HEK293 (cell line): ENCODE measurements around the gene CDT1.
A peak's percentile ranks its signal among the peaks of the same experiment; 100 is the strongest.

Source experiments
- BCL11A ChIP-seq: fragments of 450-650 bp; formaldehyde crosslinking; IDR thresholded peaks from 2 replicates; pipeline ENCODE4 v1.5.1; 2016; ENCODE audit warnings: low read depth, missing biosample characterization, missing genetic modification characterization
- GLI2 ChIP-seq: fragments of 450-650 bp; formaldehyde crosslinking; IDR thresholded peaks from 2 replicates; pipeline ENCODE4; 2017; ENCODE audit warnings: missing biosample characterization, missing genetic modification characterization, low read depth, borderline replicate concordance
- KLF10 ChIP-seq: fragments of 450-650 bp; IDR thresholded peaks from 2 replicates; pipeline ENCODE4 v1.5.1; 2018; ENCODE audit warnings: missing biosample characterization, mild to moderate bottlenecking, missing genetic modification characterization
- OSR2 ChIP-seq: fragments of 450-650 bp; formaldehyde crosslinking; IDR thresholded peaks from 2 replicates; pipeline ENCODE4 v1.5.1; 2016; ENCODE audit warnings: missing biosample characterization, missing genetic modification characterization
- PRDM1 ChIP-seq: fragments of 450-650 bp; formaldehyde crosslinking; IDR thresholded peaks from 2 replicates; pipeline ENCODE4; 2016; ENCODE audit warnings: missing biosample characterization, missing genetic modification characterization
- RBAK ChIP-seq: fragments of 450-650 bp; formaldehyde crosslinking; IDR thresholded peaks from 2 replicates; pipeline ENCODE4 v1.5.1; 2016; ENCODE audit warnings: missing biosample characterization, missing genetic modification characterization
- TRIM28 ChIP-seq: IDR thresholded peaks from 2 replicates; pipeline ENCODE4 v1.6.1; 2011; ENCODE audit warnings: low read length, control low read depth, borderline replicate concordance
- ZNF140 ChIP-seq: fragments of 450-650 bp; formaldehyde crosslinking; IDR thresholded peaks from 2 replicates; pipeline ENCODE4 v1.5.1; 2016; ENCODE audit warnings: missing biosample characterization, missing genetic modification characterization
- ZNF248 ChIP-seq: fragments of 450-650 bp; formaldehyde crosslinking; IDR thresholded peaks from 2 replicates; pipeline ENCODE4 v1.5.1; 2017; ENCODE audit warnings: missing biosample characterization, missing genetic modification characterization
- ZNF311 ChIP-seq: fragments of 450-650 bp; formaldehyde crosslinking; IDR thresholded peaks from 2 replicates; pipeline ENCODE4 v1.5.1; 2017; ENCODE audit warnings: missing biosample characterization, missing genetic modification characterization, borderline replicate concordance
- ZNF341 ChIP-seq: fragments of 450-650 bp; formaldehyde crosslinking; IDR thresholded peaks from 2 replicates; pipeline ENCODE4; 2016; ENCODE audit warnings: low read depth, missing biosample characterization, missing genetic modification characterization
- ZNF510 ChIP-seq: fragments of 450-650 bp; formaldehyde crosslinking; IDR thresholded peaks from 2 replicates; pipeline ENCODE4 v1.5.1; 2018; ENCODE audit warnings: mild to moderate bottlenecking, missing genetic modification characterization, missing biosample characterization; ENCODE audit not compliant: insufficient replicate concordance
- ZNF555 ChIP-seq: fragments of 450-650 bp; formaldehyde crosslinking; conservative IDR thresholded peaks from 2 replicates; pipeline ENCODE4 v1.5.1; 2017; ENCODE audit warnings: missing biosample characterization, mild to moderate bottlenecking, missing genetic modification characterization, inconsistent platforms
- ZNF677 ChIP-seq: fragments of 450-650 bp; IDR thresholded peaks from 2 replicates; pipeline ENCODE4 v1.5.0; 2018; ENCODE audit warnings: missing biosample characterization, mild to moderate bottlenecking, missing genetic modification characterization, moderate library complexity
- ZNF707 ChIP-seq: fragments of 450-650 bp; formaldehyde crosslinking; IDR thresholded peaks from 2 replicates; pipeline ENCODE4 v1.5.1; 2016; ENCODE audit warnings: missing biosample characterization, missing genetic modification characterization
- ZNF76 ChIP-seq: fragments of 450-650 bp; formaldehyde crosslinking; IDR thresholded peaks from 2 replicates; pipeline ENCODE4; 2016; ENCODE audit warnings: low read depth, missing biosample characterization, missing genetic modification characterization, borderline replicate concordance
- ZNF785 ChIP-seq: fragments of 450-650 bp; formaldehyde crosslinking; IDR thresholded peaks from 2 replicates; pipeline ENCODE4 v1.5.1; 2016; ENCODE audit warnings: missing biosample characterization, missing genetic modification characterization
- ZNF792 ChIP-seq: fragments of 450-650 bp; formaldehyde crosslinking; IDR thresholded peaks from 2 replicates; pipeline ENCODE4 v1.5.1; 2016; ENCODE audit warnings: missing biosample characterization, missing genetic modification characterization
- ZNF830 ChIP-seq: fragments of 450-650 bp; IDR thresholded peaks from 2 replicates; pipeline ENCODE4 v1.5.0; 2018; ENCODE audit warnings: missing biosample characterization, missing genetic modification characterization, low read depth, mild to moderate bottlenecking, moderate library complexity
- ZNF837 ChIP-seq: fragments of 450-650 bp; formaldehyde crosslinking; IDR thresholded peaks from 2 replicates; pipeline ENCODE4 v1.5.1; 2016; ENCODE audit warnings: missing biosample characterization, missing genetic modification characterization
- ZSCAN30 ChIP-seq: fragments of 450-650 bp; IDR thresholded peaks from 2 replicates; pipeline ENCODE4 v1.5.1; 2018; ENCODE audit warnings: missing biosample characterization, mild to moderate bottlenecking, missing genetic modification characterization, moderate library complexity
- TF ChIP-seq, protein P1 (sequence below): fragments of 450-650 bp; formaldehyde crosslinking; IDR thresholded peaks from 2 replicates; pipeline ENCODE4 v1.5.1; 2017; ENCODE audit warnings: missing biosample characterization, missing genetic modification characterization
- TF ChIP-seq, protein P2 (sequence below): fragments of 450-650 bp; formaldehyde crosslinking; IDR thresholded peaks from 2 replicates; pipeline ENCODE4 v1.5.1; 2016; ENCODE audit warnings: missing biosample characterization, missing genetic modification characterization, low read depth
- TF ChIP-seq, protein P3 (sequence below): sonication (generic); formaldehyde crosslinking; IDR thresholded peaks from 2 replicates; pipeline ENCODE4 v1.8.1; 2022; ENCODE audit warnings: mild to moderate bottlenecking, moderate library complexity, missing genetic modification reagents
- TF ChIP-seq, protein P4 (sequence below): fragments of 450-650 bp; formaldehyde crosslinking; IDR thresholded peaks from 2 replicates; pipeline ENCODE4 v1.5.1; 2016; ENCODE audit warnings: missing biosample characterization, missing genetic modification characterization, low read depth
- TF ChIP-seq, protein P5 (sequence below): fragments of 450-650 bp; formaldehyde crosslinking; IDR thresholded peaks from 2 replicates; pipeline ENCODE4; 2016; ENCODE audit warnings: missing biosample characterization, missing genetic modification characterization
- TF ChIP-seq, protein P6 (sequence below): fragments of 450-650 bp; formaldehyde crosslinking; conservative IDR thresholded peaks from 2 replicates; pipeline ENCODE4 v1.5.1; 2016; ENCODE audit warnings: low read depth, missing biosample characterization, missing genetic modification characterization

The CDT1 gene

DNA sequence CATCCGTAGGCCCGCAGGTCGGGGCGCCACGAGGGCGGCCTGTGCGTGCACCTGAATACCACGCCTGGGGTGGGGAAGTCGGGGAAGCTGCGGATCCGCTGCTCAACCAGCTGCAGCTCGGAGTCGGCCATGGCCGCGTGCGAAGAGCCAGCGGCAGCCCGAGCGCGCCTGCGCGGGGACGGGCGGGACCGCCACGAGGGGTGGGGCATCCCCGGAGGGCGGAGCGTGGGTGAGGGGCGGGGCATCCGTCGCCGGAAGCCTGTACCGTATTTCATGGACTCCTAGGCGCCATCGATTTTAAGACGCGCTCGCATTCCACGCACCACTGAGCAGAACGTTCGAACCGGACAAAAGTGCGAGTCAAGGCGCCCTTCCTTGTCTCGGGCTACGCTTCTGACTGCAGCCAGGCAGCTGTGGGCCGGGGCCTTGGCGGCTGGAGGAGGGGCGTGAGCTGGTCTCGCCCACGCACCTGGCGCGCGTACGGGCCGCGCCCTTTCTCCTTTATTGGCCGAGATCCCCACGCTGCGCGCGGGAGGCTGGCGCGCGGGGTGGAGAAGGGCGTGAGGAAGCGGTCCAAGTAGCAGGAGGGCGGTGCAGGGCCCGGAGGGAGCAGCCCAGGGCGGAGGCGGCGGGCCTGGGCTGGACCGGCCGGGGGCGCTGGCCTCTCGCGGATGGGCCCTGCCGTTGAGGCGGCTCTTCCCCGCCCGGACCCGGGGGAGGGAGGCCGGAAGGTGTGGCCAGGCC lies 8.4 kb downstream of the CDT1 start, which contains the start of gene APRT (continued):
- TF ChIP-seq ZNF785 (peak; percentile 83; the same call in 1 of the 2 replicates), ZNF341 (tag by site-specific recombination) (peak; percentile 97), RBAK (tag by site-specific recombination) (no peak), ZNF140 (no peak), ZNF707 (tag by site-specific recombination) (no peak), ZNF248 (tag by site-specific recombination) (no peak), BCL11A (tag by site-specific recombination) (0 out of 2 replicates have a peak, but pooled peaks have one; percentile 35), PRDM1 (no peak), ZNF830 (tag by site-specific recombination) (no peak), ZNF311 (0 out of 2 replicates have a peak, but pooled peaks have one; percentile 52), ZNF792 (tag by site-specific recombination) (0 out of 2 replicates have a peak, but pooled peaks have one; percentile 15), ZSCAN30 (tag by site-specific recombination) (no peak), TRIM28 (peak; percentile 76; the same call in 1 of the 2 replicates), KLF10 (tag by site-specific recombination) (peak; percentile 52; the same call in 1 of the 2 replicates), ZNF76 (tag by site-specific recombination) (peak; percentile 16; the same call in 1 of the 2 replicates), GLI2 (tag by site-specific recombination) (no peak), ZNF555 (tag by site-specific recombination) (no peak), ZNF837 (tag by site-specific recombination) (peak; percentile 96; the same call in 1 of the 2 replicates), OSR2 (tag by site-specific recombination) (no peak), ZNF510 (tag by site-specific recombination) (no peak), ZNF677 (tag by site-specific recombination) (no peak)
- TF ChIP-seq, protein P1, sequence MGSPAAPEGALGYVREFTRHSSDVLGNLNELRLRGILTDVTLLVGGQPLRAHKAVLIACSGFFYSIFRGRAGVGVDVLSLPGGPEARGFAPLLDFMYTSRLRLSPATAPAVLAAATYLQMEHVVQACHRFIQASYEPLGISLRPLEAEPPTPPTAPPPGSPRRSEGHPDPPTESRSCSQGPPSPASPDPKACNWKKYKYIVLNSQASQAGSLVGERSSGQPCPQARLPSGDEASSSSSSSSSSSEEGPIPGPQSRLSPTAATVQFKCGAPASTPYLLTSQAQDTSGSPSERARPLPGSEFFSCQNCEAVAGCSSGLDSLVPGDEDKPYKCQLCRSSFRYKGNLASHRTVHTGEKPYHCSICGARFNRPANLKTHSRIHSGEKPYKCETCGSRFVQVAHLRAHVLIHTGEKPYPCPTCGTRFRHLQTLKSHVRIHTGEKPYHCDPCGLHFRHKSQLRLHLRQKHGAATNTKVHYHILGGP (tag by site-specific recombination): no peak
- TF ChIP-seq, protein P2, sequence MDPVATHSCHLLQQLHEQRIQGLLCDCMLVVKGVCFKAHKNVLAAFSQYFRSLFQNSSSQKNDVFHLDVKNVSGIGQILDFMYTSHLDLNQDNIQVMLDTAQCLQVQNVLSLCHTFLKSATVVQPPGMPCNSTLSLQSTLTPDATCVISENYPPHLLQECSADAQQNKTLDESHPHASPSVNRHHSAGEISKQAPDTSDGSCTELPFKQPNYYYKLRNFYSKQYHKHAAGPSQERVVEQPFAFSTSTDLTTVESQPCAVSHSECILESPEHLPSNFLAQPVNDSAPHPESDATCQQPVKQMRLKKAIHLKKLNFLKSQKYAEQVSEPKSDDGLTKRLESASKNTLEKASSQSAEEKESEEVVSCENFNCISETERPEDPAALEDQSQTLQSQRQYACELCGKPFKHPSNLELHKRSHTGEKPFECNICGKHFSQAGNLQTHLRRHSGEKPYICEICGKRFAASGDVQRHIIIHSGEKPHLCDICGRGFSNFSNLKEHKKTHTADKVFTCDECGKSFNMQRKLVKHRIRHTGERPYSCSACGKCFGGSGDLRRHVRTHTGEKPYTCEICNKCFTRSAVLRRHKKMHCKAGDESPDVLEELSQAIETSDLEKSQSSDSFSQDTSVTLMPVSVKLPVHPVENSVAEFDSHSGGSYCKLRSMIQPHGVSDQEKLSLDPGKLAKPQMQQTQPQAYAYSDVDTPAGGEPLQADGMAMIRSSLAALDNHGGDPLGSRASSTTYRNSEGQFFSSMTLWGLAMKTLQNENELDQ (tag by site-specific recombination): no peak
- TF ChIP-seq, protein P3, sequence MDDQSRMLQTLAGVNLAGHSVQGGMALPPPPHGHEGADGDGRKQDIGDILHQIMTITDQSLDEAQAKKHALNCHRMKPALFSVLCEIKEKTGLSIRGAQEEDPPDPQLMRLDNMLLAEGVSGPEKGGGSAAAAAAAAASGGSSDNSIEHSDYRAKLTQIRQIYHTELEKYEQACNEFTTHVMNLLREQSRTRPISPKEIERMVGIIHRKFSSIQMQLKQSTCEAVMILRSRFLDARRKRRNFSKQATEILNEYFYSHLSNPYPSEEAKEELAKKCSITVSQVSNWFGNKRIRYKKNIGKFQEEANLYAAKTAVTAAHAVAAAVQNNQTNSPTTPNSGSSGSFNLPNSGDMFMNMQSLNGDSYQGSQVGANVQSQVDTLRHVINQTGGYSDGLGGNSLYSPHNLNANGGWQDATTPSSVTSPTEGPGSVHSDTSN (CRISPR knock-in tag): 0 out of 2 replicates have a peak, but pooled peaks have one; percentile 0
- TF ChIP-seq, protein P4, sequence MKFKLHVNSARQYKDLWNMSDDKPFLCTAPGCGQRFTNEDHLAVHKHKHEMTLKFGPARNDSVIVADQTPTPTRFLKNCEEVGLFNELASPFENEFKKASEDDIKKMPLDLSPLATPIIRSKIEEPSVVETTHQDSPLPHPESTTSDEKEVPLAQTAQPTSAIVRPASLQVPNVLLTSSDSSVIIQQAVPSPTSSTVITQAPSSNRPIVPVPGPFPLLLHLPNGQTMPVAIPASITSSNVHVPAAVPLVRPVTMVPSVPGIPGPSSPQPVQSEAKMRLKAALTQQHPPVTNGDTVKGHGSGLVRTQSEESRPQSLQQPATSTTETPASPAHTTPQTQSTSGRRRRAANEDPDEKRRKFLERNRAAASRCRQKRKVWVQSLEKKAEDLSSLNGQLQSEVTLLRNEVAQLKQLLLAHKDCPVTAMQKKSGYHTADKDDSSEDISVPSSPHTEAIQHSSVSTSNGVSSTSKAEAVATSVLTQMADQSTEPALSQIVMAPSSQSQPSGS: no peak
- TF ChIP-seq, protein P5, sequence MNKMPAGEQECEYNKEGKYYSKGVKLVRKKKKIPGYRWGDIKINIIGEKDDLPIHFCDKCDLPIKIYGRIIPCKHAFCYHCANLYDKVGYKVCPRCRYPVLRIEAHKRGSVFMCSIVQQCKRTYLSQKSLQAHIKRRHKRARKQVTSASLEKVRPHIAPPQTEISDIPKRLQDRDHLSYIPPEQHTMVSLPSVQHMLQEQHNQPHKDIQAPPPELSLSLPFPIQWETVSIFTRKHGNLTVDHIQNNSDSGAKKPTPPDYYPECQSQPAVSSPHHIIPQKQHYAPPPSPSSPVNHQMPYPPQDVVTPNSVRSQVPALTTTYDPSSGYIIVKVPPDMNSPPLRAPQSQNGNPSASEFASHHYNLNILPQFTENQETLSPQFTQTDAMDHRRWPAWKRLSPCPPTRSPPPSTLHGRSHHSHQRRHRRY (tag by site-specific recombination): no peak
- TF ChIP-seq, protein P6, sequence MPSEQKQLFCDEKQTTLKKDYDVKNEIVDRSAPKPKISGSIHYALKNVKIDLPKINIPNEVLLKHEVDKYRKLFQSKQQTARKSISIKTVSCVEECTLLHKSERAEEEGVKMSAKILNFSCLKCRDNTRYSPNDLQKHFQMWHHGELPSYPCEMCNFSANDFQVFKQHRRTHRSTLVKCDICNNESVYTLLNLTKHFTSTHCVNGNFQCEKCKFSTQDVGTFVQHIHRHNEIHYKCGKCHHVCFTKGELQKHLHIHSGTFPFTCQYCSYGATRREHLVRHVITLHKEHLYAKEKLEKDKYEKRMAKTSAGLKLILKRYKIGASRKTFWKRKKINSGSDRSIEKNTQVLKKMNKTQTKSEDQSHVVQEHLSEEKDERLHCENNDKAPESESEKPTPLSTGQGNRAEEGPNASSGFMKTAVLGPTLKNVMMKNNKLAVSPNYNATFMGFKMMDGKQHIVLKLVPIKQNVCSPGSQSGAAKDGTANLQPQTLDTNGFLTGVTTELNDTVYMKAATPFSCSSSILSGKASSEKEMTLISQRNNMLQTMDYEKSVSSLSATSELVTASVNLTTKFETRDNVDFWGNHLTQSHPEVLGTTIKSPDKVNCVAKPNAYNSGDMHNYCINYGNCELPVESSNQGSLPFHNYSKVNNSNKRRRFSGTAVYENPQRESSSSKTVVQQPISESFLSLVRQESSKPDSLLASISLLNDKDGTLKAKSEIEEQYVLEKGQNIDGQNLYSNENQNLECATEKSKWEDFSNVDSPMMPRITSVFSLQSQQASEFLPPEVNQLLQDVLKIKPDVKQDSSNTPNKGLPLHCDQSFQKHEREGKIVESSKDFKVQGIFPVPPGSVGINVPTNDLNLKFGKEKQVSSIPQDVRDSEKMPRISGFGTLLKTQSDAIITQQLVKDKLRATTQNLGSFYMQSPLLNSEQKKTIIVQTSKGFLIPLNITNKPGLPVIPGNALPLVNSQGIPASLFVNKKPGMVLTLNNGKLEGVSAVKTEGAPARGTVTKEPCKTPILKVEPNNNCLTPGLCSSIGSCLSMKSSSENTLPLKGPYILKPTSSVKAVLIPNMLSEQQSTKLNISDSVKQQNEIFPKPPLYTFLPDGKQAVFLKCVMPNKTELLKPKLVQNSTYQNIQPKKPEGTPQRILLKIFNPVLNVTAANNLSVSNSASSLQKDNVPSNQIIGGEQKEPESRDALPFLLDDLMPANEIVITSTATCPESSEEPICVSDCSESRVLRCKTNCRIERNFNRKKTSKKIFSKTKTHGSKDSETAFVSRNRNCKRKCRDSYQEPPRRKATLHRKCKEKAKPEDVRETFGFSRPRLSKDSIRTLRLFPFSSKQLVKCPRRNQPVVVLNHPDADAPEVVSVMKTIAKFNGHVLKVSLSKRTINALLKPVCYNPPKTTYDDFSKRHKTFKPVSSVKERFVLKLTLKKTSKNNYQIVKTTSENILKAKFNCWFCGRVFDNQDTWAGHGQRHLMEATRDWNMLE (tag by site-specific recombination): no peak
